Activated CD4-positive, alpha-beta T cell treated with anti-CD3 and anti-CD28 coated beads for 1 hour (primary cell): ENCODE data around the gene ADAP1.
"Not testable (repeated sequence)": the region's sequence is repeated elsewhere in the genome, so short reads cannot be mapped to it uniquely, and the experiment has no call there.

Source experiments
- DNase-seq: peaks from one replicate; pipeline ENCODE4 v3.0.0-alpha.2; 2020

The ADAP1 gene

DNA sequence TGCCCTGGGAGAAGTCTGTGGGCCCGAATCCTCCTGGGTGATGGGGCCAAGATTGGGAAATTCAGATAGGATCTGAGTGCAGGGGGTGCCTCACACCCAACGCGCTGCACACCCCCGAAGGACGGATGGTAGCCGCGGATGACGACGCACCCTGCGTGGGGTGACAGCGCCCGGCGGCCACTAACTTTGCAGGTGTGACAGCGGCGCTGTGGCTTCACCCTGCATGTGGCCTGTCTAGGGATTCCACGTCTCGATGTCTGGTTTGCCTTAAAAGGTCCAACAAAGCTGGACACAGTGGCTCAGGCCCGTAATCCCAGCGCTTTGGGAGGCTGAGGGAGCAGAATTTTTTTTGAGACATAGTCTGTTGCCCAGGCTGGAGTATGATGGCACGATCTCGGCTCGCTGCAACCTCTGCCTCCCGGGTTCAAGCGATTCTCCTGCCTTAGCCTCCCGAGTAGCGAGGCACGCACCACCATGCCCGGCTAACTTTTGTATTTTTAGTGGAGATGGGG is 18.6 kb downstream of the ADAP1 start:
- no peak for DNase-seq

DNA sequence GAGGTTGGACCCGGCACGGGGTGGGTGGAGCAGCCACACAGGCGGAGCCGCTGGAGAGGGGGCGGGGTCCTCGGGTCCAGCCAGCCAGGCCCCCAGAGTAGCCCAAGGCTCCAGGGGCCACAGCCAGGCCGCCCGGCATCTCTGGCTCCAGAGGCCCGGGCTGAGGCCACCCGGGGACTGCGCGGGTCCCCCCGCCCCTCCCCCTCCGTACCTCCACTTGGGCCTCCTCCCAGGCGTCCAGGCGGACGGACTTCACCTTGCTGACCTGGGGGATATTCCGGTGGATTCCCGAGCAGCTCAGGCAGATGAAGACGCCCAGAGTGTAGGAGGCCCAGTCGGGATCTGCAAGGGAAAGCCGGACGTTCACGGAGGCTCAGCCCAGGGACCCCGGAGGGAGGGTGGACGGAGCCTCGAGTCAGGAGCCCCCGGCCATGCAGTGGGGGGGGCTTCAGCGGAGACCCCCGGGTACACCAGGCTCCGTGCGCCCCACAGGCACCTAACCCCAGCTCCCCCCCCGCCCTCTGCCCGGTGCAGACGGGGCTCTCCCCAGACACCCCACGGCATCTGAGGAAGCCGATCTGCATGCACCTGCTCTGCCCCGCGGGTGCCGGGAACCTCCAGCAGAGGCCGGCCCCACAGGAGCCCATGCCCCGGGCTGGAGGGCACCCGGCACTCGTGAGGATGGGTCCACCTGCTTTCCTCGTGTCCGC is 19.2 kb downstream of the ADAP1 start:
- no peak for DNase-seq

DNA sequence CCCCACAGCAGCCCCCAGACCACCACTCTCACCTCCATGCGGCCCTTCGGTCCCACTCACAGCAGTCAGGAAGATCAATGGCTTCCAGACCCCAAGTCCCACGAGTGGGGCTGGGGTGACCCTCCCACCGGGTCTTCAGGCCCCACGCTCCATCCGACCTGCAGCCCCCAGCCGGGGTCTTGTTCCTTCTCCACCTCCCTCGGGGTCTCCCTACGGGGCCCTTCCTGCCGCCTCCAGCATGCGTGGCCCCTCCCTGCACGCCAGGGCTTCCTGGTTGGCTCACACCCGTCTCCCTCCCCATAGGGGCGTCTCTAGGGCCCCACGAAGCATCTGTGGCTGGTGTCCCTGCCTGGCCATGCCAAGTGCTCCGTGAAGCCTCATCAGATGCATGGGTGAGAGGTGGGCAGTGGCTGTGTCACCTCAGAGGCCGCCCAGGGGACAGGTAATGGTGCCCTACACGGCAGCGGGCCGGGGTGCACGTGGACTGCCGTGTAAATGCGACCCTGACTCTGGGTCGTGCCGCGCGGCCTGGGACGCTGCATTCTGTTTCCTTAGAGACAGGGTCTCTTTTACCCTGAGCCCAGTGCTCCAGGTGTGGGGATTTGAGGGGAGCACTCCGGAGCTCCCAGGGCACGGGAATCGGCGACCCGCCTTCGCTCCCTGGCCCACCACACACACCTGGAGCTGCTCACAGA is 19.9 kb downstream of the ADAP1 start:
- DNase-seq = no peak

DNA sequence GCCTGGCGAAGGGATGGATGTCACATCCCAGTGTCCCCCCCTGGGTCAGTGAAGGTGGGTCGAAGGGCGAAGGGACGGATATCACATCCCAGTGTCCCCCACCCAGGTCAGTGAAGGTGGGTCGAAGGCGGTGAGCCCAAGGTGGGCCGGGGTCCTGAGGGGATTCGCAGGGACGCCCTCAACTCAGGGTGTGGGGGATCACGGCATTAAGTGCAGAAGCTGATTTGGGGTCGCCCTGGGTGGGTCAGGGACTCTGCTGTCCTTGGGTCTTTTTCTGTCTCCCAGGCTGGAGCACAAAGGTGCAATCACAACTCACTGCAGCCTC is 21.9 kb downstream of the ADAP1 start:
- DNase-seq = no peak

DNA sequence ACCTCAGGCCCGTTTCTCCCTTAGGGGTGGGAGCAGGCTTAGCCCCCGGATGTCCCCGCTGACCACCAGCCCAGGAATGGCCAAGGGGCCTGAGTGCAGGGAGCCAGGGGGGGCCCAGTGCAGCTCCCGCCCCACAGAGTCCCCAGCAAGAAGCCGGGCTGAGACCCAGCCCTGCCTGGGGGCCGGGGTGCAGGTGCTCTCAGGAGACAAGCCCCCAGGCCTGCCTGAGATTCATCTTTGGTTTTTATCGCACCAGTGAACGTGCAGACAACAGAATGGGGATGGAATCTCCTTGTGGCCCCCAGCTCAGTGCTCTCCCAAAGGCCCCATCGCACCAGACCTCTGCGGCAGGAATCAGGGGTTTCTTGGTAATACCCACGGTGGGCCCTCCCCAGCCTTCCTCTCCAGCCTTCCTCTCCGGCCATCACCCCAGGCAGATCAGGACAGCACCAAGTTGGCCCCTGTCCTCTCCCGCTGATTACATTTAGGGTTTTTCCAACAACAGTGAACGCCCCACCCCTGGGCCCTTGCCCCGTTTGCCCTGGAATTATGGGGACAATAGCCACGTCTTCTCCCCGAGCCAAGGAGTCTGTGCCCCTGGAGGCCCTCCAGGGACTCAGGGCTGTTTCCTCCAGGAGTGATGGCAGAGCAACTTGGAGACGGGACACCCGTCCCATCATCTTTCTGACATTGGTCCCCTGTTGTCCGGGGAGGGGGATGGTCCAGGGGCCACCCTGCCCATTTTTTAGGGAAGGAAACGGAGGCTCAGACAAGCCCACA is 22.4 kb downstream of the ADAP1 start:
- no peak for DNase-seq

DNA sequence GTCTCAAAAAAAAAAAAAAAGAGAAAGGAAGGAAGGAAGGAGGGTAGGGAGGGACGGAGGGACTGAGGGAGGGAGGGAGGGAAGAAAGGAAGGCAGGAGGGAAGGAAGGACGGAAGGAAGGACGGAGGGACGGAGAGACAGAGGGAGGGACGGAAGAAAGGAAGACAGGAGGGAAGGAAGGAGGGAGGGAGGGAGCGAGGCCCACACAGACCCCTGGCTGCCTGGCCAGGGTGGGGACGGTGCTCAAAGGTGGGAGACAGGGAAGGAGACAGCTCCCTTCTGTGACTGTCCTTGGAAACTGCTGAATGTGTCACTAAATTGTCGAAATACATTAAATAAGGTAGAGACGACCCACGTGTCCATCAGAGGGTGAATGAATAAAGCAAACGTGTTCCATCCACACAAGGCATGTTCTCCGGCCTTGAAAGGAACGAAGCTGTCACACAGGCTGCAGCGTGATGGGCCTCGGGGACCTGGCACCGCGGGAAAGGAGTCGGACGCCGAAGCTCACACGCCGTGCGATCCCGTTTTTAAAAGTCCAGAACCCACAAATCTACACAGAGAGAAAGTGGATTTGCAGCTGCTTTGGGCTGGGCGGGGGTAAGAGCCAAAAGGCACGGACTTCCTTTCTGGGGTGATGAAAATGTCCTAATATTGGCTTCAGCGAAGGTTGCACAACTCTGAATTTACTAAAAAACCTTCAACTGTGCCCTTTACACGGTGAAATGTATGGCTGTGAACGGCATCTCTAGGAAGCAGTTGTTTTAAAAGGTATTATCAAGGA is 23.3 kb downstream of the ADAP1 start:
- DNase-seq = no peak

DNA sequence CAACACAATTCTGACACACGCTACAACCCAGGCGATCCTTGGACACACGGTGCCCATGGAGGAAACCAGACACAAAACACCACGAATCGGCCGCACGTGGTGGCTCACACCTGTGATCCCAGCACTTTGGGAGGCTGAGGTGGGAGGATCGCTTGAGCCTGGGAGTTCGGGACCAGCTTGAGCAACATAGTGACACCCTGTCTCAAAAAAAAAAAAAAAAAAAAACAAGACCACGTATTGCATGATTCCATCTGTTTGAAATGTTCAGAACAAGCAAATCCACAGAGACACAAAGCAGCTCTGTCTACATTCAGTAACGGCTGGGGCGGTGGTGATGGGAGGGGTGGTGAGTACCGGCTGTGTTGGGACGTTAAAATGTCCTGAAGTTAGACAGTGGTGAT is 25.2 kb downstream of the ADAP1 start:
- no peak for DNase-seq

DNA sequence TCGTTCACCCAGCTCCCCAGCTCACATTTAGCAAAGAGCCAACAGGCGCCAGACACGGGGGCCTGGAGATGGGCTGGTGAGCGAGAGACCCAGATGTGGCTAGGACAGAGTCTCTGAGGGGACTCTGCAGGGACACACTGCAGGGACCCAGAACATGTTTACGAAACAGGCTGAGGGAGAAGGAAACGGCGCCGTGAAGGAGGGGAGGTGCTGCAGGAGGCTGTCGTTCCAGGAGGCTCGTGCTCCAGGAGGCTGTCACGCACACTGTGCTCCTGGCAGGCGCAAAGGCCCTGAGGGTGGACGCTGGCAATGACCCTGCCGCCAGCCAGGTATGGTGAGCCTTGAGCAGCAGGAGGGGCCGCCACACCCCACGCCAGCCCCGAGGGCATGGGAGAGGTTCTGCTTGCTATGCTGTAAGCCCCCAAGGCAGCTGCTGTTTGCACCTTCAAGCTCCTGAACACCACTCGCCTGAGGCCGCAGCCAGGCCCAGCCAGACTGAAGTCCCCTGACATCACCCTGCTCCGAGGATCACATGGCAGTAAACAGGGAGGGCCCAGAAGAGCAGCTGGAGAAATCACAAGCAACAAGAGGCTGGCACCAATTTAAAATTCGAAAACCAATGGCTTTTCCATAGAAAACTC is 27.3 kb downstream of the ADAP1 start:
- DNase-seq = no peak

DNA sequence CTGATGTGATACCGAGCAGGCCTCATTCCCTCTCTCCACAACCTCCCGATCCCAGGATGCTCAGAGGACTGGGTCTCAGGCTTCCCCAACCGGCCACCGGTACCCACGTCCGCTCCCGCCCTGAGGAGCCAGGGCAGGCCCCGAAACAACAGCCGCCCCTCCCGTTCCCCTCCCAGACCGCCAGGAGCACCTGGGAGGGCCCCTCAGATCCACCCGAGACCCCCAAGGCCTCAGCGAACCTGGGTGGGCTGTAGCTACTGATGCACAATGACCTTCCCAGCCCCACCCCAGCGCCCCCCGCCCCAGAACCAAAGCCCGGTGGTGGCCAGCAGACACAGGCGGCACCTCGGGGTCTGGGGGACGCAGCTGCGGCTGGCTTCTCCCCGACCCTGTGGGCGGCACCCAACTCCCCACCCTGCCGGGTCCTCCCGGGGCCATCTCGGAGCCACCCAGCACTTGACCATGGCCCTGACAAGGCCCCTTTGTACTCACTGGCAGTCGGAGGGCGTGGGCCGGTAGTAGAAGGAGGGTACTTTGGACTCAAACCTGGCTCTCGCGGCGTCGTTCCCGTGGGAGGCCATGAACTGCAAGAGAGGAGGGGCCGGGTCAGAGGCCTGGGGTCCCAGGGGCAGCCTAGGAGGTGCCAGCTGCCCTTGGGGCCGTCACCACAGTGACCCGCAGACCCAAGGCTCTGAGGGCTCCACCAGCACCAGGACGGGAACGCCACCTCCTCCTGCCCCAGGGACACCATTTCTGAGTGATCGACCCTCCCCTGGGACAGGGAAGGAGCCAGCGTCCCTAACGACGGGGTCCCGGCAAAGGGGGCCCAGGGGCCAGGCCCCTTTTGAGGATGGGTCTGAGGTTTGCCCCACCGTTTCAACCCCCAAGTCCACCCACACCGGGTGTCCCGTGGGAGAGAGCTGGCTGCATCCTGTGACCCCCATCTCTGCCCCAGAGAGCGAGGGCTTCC is 28.1 kb downstream of the ADAP1 start:
- no peak for DNase-seq

DNA sequence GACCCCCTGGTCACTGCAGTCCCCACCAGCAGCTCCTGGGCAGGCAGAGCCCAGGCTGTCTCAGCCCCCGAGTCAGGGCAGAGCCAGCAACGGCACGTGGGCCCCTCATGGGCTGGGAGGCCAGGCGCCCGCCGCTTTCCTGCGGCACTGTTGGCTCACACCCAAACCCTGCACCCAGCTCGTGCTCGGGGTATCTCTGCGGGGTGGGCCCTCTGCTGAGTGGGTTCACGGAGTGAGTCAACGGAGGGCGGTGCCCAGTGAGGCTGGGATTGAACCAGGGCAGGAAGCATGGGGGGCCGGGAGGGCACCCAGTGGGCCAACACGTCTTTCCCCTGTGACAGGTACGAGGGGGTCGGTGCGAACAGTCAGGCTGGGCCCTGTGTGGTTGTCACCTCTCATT is 28.9 kb downstream of the ADAP1 start:
- no peak for DNase-seq

DNA sequence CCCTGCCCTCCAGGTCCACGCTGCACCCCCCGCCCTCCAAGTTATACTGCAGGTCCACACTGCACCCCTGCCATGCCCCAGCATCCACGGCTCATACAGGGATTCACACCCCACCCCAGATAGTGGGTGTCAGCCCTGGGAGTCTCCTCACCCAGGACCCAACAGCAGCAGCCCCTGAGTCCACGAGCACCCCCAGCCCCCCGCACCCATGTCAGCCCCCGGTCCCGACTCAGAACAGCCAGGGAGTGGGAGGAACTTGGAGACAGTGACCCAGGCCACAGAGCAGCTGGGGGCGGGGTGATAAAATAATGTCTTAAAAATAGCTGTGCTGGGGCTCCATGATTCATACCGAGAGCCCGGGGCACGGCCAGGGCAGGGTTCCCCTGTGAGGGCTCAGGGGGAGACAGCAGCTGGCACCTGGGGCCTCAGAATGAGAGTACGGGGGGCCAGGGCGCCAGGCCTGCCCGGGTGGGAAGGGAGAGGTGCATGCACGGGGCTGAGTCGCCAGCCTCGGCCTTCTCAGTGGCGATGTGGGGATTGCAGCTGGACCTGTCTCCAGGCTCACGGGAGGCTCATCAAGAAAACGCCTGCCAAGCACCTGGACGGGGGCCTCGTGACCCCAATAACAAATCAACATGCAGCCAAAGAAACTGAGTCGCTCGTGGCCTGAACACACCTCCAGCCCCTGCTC is 29.8 kb downstream of the ADAP1 start:
- DNase-seq = no peak

DNA sequence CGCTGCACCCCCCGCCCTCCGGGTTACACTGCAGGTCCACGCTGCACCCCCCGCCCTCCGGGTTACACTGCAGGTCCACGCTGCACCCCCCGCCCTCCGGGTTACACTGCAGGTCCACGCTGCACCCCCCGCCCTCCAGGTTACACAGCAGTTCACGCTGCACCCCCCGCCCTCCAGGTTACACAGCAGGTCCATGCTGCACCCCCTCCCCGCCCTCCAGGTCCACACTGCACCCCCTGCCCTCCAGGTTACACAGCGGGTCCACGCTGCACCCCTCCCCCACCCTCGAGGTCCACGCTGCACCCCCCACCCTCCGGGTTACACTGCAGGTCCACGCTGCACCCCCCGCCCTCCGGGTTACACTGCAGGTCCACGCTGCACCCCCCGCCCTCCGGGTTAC is 30.4 kb downstream of the ADAP1 start:
- not testable (repeated sequence) for DNase-seq

DNA sequence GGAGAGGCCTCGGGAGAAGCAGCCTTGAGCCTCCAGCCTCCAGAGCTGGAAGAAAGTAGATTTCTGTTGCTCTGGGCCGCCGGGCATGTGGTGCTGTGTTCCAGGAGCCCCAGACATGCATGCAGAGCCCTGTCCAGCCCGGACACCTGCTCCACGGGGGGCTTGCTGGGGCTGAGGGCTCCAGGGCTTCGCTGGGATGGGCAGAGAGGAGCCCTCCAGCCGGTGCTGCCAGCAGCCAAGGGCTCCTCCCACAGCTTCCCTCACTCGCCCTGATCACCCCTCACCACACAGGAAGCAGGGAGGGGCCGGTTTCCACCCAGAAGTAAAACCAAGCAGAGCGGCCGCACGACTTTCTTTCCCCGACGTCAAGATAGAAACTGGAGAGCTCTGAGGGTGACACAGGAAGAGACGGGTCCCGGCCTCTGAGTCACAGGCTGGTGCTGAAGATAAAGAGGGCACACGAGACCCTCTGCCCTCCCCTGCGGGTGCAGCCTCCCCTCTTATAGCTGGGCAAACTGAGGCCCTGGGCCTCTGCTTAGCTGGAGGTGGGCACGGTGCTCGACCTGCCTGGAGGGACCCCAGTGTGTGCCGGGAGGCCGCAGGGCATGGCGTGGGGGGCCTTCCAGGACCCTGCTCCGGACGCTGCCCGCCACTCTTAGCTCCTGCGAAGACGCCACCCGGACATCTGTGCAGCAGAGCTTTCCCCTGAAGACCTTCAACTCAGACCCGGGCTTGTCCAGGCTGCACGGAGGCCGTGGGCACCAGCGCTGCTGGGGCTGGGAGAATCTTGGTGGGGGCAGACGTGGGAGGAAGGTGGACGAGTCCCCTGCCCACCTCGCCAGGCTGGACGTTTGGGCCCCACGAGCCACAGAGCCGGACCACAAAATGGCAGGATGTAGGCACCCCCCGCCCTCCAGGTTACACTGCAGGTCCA is 31.1 kb downstream of the ADAP1 start:
- DNase-seq = peak; percentile 88

DNA sequence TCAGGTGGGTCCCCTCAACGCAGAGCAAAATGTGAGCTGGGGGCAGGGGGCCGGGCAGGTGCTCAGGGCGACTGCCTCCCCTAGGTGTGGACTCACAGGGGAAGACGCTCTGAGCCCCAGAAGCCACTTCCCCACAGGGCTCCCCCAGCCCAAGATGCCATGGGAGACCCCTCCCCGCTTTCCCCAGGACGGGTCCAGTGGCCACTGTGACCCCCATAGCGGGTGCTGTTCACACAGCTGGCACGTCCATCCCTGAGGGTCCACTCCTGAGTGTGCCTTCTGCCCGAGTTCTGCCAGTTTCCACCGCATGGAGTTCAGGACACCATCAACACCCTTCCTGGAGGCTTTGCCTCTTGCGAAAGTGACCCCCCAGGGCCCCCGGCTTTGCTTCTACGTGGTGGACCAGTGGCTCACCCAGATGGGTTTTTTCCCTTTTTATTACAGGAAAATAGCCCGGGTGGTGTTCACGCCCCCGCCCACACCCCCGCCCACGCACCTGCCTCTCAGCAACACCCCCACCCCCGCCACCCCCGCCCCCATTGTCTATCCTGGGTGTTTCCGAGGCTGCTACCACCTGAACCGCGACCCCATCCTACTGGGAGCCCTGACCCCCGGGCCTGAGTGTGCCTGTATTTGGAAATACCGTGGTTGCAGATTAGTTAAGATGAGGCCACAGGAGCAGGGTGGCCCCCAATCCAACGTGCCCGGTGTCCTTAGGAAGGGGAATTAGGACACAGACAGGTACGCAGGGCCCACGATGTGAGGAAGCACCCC is 32.0 kb downstream of the ADAP1 start:
- DNase-seq = no peak

DNA sequence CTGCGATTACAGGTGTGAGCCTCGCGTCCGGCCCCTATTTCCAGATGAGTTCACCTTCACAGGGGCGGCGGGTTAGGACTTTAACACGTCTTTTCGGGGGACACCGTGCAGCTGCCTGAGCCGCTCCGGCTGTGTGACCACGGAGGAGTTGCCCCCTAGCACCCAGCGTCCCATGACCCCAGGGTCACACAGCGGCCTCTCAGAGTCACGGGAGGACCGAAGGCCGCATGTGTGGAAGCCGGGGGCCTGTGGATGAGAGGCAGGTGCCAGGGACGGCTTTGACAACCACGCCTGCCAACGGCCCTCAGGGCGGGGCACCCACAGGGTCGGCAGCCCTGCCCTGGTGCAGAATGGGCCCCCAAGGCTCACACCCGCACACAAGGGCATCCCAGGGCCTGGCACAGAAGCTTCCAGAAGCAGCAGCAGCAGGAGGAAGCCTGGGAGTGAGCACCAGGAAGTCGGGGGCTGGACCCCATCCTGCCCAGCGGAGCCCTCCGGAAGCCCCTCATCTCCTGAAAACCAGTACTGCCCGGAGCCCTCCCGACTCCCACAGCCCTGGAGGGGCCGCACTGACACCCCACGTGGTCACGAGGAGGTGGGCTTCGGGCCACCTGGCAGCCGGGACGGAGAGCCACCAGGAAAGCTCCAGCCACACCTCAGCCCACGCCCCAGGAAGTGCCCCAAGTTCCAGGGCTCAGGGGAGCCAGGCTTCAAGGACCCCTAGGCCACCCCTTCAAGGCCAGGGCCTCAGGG is 32.7 kb downstream of the ADAP1 start:
- DNase-seq = no peak

DNA sequence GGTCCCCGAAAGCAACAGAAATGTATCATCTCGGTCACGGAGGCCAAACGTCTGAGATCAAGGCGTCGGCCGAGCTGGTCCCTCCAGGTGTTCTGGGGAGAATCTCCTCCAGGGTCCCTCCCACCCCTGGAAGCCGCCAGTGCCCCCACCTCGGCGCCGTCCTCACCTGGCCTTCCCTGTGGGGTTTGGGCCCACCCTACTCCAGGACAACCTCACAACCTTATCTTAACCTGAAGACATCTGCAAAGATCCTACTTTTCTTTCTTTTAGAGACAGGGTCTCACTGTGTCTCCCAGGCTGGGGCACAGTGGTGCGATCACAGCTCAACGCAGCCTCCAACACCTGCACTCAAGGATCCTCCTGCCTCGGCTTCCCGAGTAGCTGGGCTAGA is 33.4 kb downstream of the ADAP1 start:
- DNase-seq = no peak

DNA sequence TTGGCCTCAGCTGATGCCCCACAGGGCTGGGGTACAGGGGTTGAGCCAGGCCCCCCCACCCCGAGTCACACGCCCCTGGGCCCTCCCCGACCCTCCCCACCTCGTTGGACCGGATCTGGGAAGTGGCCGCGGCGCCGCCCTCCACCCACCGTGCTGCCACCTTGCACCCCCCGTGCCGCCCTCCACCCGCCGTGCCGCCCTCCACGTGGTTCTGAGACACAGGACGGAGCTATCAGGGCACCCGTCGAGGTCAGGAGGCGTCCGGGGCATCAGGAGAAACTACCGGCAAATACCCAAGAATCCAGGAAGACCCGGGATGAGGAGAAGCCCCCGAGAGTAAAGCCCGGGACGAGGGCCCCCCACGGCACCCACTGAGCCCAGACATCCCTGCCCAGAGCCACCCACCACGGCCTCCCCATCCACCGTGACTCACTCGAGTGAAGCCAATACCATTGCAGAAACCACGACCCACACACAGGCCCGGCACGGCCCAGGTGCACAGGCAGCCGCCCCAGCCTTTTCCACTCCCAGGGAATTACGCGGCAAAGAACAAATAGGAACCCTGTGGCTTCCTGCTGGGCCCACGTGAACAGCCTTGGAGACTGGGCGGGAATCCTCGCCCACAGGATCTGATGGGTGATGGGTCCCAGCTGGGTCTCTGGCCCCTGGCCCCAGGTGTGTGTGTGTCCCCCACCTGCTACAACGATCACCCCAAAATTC is 34.0 kb downstream of the ADAP1 start:
- DNase-seq = no peak
